MM.1S (cell line): ENCODE measurements around the gene ADGRL3.

Experiments used
- DNase-seq: peaks from one replicate; pipeline ENCODE4 v3.0.0-alpha.2; 2015
- H2AFZ ChIP-seq: fragments of 300-600 bp; sonication (generic); 2 replicates; pipeline ENCODE4 v1.6.0; 2016; ENCODE audit warnings: antibody characterized with exemption, low read length
- H3F3A ChIP-seq: fragments of 300-600 bp; sonication (generic); 2 replicates; pipeline ENCODE4 v1.6.1; 2016; ENCODE audit warnings: mild to moderate bottlenecking, antibody characterized with exemption, low read length, moderate library complexity, mixed read lengths; ENCODE audit not compliant: insufficient read depth
- H3K27ac ChIP-seq: fragments of 300-600 bp; sonication (generic); 2 replicates; pipeline ENCODE4 v1.5.1; 2016; ENCODE audit warnings: mild to moderate bottlenecking, low read length
- H3K27me3 ChIP-seq: fragments of 300-600 bp; sonication (generic); replicated peaks from 2 replicates; pipeline ENCODE4 v1.6.0; 2016; ENCODE audit warnings: low read length; ENCODE audit not compliant: insufficient read depth
- H3K36me3 ChIP-seq: fragments of 300-600 bp; sonication (generic); replicated peaks from 2 replicates; pipeline ENCODE4 v1.6.1; 2016; ENCODE audit warnings: mild to moderate bottlenecking, low read length, mixed read lengths; ENCODE audit not compliant: insufficient read depth
- H3K4me1 ChIP-seq: fragments of 300-600 bp; sonication (generic); 2 replicates; pipeline ENCODE4 v1.6.1; 2016; ENCODE audit warnings: low read length, mixed read lengths
- H3K4me2 ChIP-seq: fragments of 300-600 bp; sonication (generic); 2 replicates; pipeline ENCODE4 v1.6.0; 2016; ENCODE audit warnings: low read depth, low read length
- H3K4me3 ChIP-seq: fragments of 300-600 bp; sonication (generic); 2 replicates; pipeline ENCODE4 v1.5.1; 2016; ENCODE audit warnings: low read length, mixed read lengths
- H3K79me2 ChIP-seq: fragments of 300-600 bp; sonication (generic); 2 replicates; pipeline ENCODE4 v1.6.1; 2016; ENCODE audit warnings: mixed run types, low read length, mixed read lengths
- H3K9ac ChIP-seq: fragments of 300-600 bp; sonication (generic); 2 replicates; pipeline ENCODE4 v1.6.1; 2016; ENCODE audit warnings: low read length, mixed read lengths
- H3K9me2 ChIP-seq: fragments of 300-600 bp; sonication (generic); replicated peaks from 2 replicates; pipeline ENCODE4 v1.6.1; 2016; ENCODE audit warnings: mild to moderate bottlenecking, low read length, mixed read lengths; ENCODE audit not compliant: insufficient read depth
- H3K9me3 ChIP-seq: fragments of 300-600 bp; sonication (generic); replicated peaks from 2 replicates; pipeline ENCODE4 v1.6.1; 2016; ENCODE audit warnings: mild to moderate bottlenecking, low read length, mixed read lengths; ENCODE audit not compliant: insufficient read depth
- H4K20me1 ChIP-seq: fragments of 300-600 bp; sonication (generic); 2 replicates; pipeline ENCODE4 v1.6.1; 2016; ENCODE audit warnings: mild to moderate bottlenecking, low read length, moderate library complexity, mixed read lengths; ENCODE audit not compliant: insufficient read depth
- CTCF ChIP-seq: fragments of 300-600 bp; sonication (generic); IDR thresholded peaks from 2 replicates; pipeline ENCODE4 v1.5.1; 2016; ENCODE audit warnings: antibody characterized with exemption, low read length, mixed read lengths
- EZH2 ChIP-seq: fragments of 300-600 bp; sonication (generic); optimal IDR thresholded peaks from 2 replicates; pipeline ENCODE3; 2017; ENCODE audit warnings: low read depth, mild to moderate bottlenecking, antibody characterized with exemption, low read length, mixed read lengths
- EZH2phosphoT487 ChIP-seq: fragments of 300-600 bp; sonication (generic); IDR thresholded peaks from 2 replicates; pipeline ENCODE4 v1.6.1; 2018; ENCODE audit warnings: antibody characterized with exemption, low read length

ADGRL3 gene

DNA sequence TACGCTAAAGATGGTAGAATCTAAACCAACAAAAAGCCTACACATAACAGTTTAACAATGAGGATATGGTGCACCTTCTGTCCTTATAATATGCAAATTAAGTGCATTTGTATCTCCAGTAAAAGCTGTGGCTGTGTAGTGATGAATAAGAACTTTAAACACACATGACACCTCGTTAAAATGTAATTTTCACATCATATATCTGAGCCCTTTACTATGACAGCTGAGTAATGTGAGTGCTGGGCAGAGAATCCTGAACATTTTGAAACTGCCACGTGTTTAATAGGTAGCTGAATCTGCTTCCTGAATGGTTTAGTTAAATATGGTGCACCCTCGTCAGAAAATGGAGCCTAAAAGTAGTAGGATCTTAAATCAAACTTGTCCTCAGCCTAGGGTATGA, 540.8 kb downstream of the ADGRL3 start:
- Histone ChIP-seq H3K9me2 (no peaks in the 10 kb centered on the region), H2AFZ (0 out of 2 replicates have a peak overlapping the region, but pooled peaks have one; percentile 12), H4K20me1 (no peaks in the 10 kb centered on the region), H3F3A (no peaks in the 10 kb centered on the region), H3K4me1 (no peaks in the 10 kb centered on the region), H3K4me3 (no peak overlapping the region), H3K27me3 (no peaks in the 10 kb centered on the region), H3K79me2 (no peaks in the 10 kb centered on the region), H3K4me2 (peak overlapping the region; percentile 0; the same call in 1 of the 2 replicates), H3K9me3 (no peaks in the 10 kb centered on the region), H3K9ac (no peak overlapping the region), H3K27ac (no peak overlapping the region; the same call in 1 of the 2 replicates), H3K36me3 (no peaks in the 10 kb centered on the region)
- peak; percentile 15 for DNase-seq
- no peak for TF ChIP-seq EZH2phosphoT487
- TF ChIP-seq CTCF, result no peak
- TF ChIP-seq EZH2, result no peak

DNA sequence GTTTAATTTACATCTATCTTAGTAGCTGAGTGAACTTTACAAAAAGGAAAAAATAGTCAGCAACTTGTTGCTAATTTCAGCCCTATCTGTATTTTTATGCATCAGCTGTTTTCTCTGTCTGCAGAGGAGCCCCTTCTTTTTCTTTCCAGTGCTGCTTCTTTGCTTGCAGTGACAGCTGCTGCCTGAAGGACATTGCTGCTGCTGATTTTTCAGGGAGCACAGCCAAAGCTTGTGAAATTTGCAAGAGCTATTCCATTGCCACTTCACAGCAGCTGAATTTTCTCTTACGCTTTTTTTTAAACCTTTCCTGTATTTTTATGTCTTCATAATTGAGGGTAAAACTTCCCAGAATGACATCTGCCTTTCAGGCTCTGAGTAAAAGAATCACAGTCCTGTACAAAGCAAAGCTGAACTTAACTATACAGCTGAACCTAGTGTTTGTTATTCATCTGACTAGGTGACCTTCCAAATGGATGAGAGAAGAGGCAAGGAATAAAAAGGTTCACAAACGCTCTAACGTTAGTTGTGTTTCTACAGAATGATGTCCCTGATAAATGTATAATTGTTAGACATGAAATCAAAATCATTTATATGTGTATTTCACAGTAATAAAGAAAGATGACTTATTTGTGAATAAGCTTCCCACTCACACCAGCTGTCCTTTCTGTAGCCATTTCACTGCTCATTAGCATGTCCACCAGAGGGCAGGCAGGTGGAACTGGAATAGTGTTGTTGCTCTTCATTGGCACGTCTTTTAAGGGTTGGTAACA, 541.4 kb downstream of the ADGRL3 start:
- Histone ChIP-seq H2AFZ (0 out of 2 replicates have a peak overlapping the region, but pooled peaks have one; percentile 12), H3K27ac (no peak overlapping the region; the same call in 1 of the 2 replicates), H3K9me3 (no peaks in the 10 kb centered on the region), H4K20me1 (no peaks in the 10 kb centered on the region), H3F3A (no peaks in the 10 kb centered on the region), H3K9ac (no peak overlapping the region), H3K4me3 (no peak overlapping the region), H3K4me2 (no peak overlapping the region), H3K4me1 (no peaks in the 10 kb centered on the region), H3K79me2 (no peaks in the 10 kb centered on the region), H3K36me3 (no peaks in the 10 kb centered on the region), H3K9me2 (no peaks in the 10 kb centered on the region), H3K27me3 (no peaks in the 10 kb centered on the region)
- DNase-seq, result peak; percentile 37
- TF ChIP-seq CTCF (peak; percentile 30), EZH2 (no peak), EZH2phosphoT487 (no peak)

- no peaks in the 10 kb centered on the region for H3K4me1 ChIP-seq
- no peaks in the 10 kb centered on the region for H3K27me3 ChIP-seq
- H4K20me1 ChIP-seq, result no peaks in the 10 kb centered on the region
- no peaks in the 10 kb centered on the region for H3K9me2 ChIP-seq
- no peaks in the 10 kb centered on the region for H3K36me3 ChIP-seq
- H3K79me2 ChIP-seq, result no peaks in the 10 kb centered on the region
- TF ChIP-seq EZH2phosphoT487, result no peak
- no peak for TF ChIP-seq EZH2
- TF ChIP-seq CTCF, result no peak
- no peak overlapping the region for H3K4me2 ChIP-seq
- H2AFZ ChIP-seq, result no peak overlapping the region
- no peaks in the 10 kb centered on the region for H3K9me3 ChIP-seq
- H3K4me3 ChIP-seq, result no peak overlapping the region
- H3F3A ChIP-seq, result no peaks in the 10 kb centered on the region
- no peak overlapping the region for H3K27ac ChIP-seq
- no peak overlapping the region for H3K9ac ChIP-seq
- no peak for DNase-seq
These were observed 550.7 kb downstream of the ADGRL3 start for GRCh38 chr4:61750810-61751209.
